GM12878 (cell line): ENCODE data around the gene APBA1. TPM values are rescaled to one million over a fixed set of nuclear protein-coding genes. Genes with fewer than 3 reads are reported as not detected.

Source experiments
- ATAC-seq: fragments of 200-7000 bp; cut with Tn5 transposase; 3 replicates; pipeline ENCODE4 v1.9.1; 2020; ENCODE audit warnings: mild to moderate bottlenecking, moderate library complexity
- BruUV-seq: library from RNA; stranded (reverse); fragments of 400-500 nt; replicated peaks from 2 replicates; lab custom pipeline; 2021; lab: Mats Ljungman, UMichigan
- CTCF ChIA-PET: fragments of 300-600 bp; sonication (Branson Sonifier 250); formaldehyde crosslinking; extraction: SDS; loops from one replicate; lab custom pipeline; 2021; ENCODE audit warnings: inconsistent platforms; lab: Yijun Ruan, JAX
- POLR2A ChIA-PET: fragments of 350-600 bp; formaldehyde crosslinking; extraction: SDS; loops from one replicate; lab custom pipeline; 2021; ENCODE audit warnings: inconsistent platforms; lab: Charles Lee
- RAD21 ChIA-PET: fragments of 300-600 bp; sonication (Branson Sonifier 250); formaldehyde crosslinking; loops from one replicate; lab custom pipeline; 2023; ENCODE audit warnings: antibody characterized with exemption; ENCODE audit not compliant: unreplicated experiment; lab: Charles Lee
- SMC1A ChIA-PET: fragments of 300-600 bp; sonication (Branson Sonifier 250); formaldehyde crosslinking; loops from one replicate; lab custom pipeline; 2023; ENCODE audit not compliant: unreplicated experiment, uncharacterized antibody; lab: Charles Lee
- DNase-seq: peaks from one replicate; pipeline ENCODE4 v3.0.0-alpha.2; 2011; ENCODE audit warnings: low read depth, low spot score
- FAIRE-seq: peaks from 3 replicates; lab custom pipeline; 2011; peaks lifted over from hg19 to GRCh38; lab: Jason Lieb, UNC
- H2AFZ ChIP-seq: 2 replicates; pipeline ENCODE4 v1.6.0; 2011; ENCODE audit warnings: low read depth, low read length, control low read depth; ENCODE audit not compliant: control insufficient read depth
- H3K27ac ChIP-seq: 2 replicates; pipeline ENCODE4 v1.5.1; 2011; ENCODE audit warnings: control low read depth; ENCODE audit not compliant: control insufficient read depth, insufficient read depth
- H3K27me3 ChIP-seq, 2 experiments: replicated peaks in 1 of 2; 2 replicates each; pipeline versions ENCODE4 v1.6.0 to v1.6.1; 2011; ENCODE audit warnings: low read length in 1 of 2; ENCODE audit not compliant: control insufficient read depth in 2 of 2, insufficient read depth in 2 of 2
- H3K36me3 ChIP-seq, 2 experiments: 2 replicates each; pipeline ENCODE4 v1.5.1; 2011; ENCODE audit warnings: low read length in 1 of 2; ENCODE audit not compliant: control insufficient read depth in 2 of 2, insufficient read depth in 2 of 2
- H3K4me1 ChIP-seq: 2 replicates; pipeline ENCODE4 v1.6.1; 2011; ENCODE audit warnings: mild to moderate bottlenecking, low read length, moderate library complexity, mixed read lengths; ENCODE audit not compliant: control insufficient read depth, insufficient read depth
- H3K4me2 ChIP-seq: 2 replicates; pipeline ENCODE4 v1.6.0; 2011; ENCODE audit warnings: control low read depth; ENCODE audit not compliant: control insufficient read depth, insufficient read depth
- H3K4me3 ChIP-seq: fragments of 200-600 bp; sonication (generic); 2 replicates; pipeline ENCODE4 v1.5.1; 2016
- H3K79me2 ChIP-seq: 2 replicates; pipeline ENCODE4 v1.6.0; 2011; ENCODE audit warnings: low read length; ENCODE audit not compliant: control insufficient read depth, insufficient read depth
- H3K9ac ChIP-seq: 2 replicates; pipeline ENCODE4 v1.8.0; 2011; ENCODE audit warnings: low read length, control low read depth, mixed read lengths; ENCODE audit not compliant: control insufficient read depth, insufficient read depth
- H3K9me3 ChIP-seq: replicated peaks from 3 replicates; pipeline ENCODE4 v1.5.1; 2011; ENCODE audit warnings: mild to moderate bottlenecking, low read length; ENCODE audit not compliant: control insufficient read depth, insufficient read depth
- H4K20me1 ChIP-seq: 2 replicates; pipeline ENCODE4 v1.6.0; 2011; ENCODE audit not compliant: control insufficient read depth, insufficient read depth
- BACH1 ChIP-seq: fragments of 450-650 bp; IDR thresholded peaks from 2 replicates; pipeline ENCODE4 v1.6.1; 2017; ENCODE audit warnings: mild to moderate bottlenecking, borderline replicate concordance
- FOS ChIP-seq: IDR thresholded peaks from 3 replicates; pipeline ENCODE4 v1.6.1; 2011; ENCODE audit warnings: borderline replicate concordance; ENCODE audit not compliant: insufficient read length; ENCODE audit errors: extremely low read depth
- HCFC1 ChIP-seq: fragments of 150-350 bp; IDR thresholded peaks from 2 replicates; pipeline ENCODE4 v1.6.1; 2014; ENCODE audit warnings: low read length
- HDAC6 ChIP-seq: fragments of 200-600 bp; sonication (generic); IDR thresholded peaks from one replicate; pipeline ENCODE4 v1.8.0; 2017; ENCODE audit warnings: antibody characterized with exemption; ENCODE audit not compliant: unreplicated experiment
- IRF5 ChIP-seq: fragments of 450-650 bp; IDR thresholded peaks from 2 replicates; pipeline ENCODE4 v1.6.1; 2017; ENCODE audit warnings: borderline replicate concordance
- JUND ChIP-seq: IDR thresholded peaks from 2 replicates; pipeline ENCODE4 v1.6.1; 2012; ENCODE audit warnings: low read depth, mild to moderate bottlenecking, low read length, improper control_type of control experiment, moderate library complexity
- PML ChIP-seq: IDR thresholded peaks from 2 replicates; pipeline ENCODE4 v1.6.1; 2012; ENCODE audit warnings: low read length, inconsistent platforms
- POU2F2 ChIP-seq: IDR thresholded peaks from 3 replicates; pipeline ENCODE4 v1.6.1; 2011; ENCODE audit warnings: low read depth, mild to moderate bottlenecking, low read length, borderline replicate concordance
- SMC3 ChIP-seq: IDR thresholded peaks from 2 replicates; pipeline ENCODE4 v1.6.1; 2011; ENCODE audit warnings: low read length, improper control_type of control experiment, borderline replicate concordance
- STAT3 ChIP-seq: IDR thresholded peaks from 2 replicates; pipeline ENCODE4 v1.6.1; 2011; ENCODE audit warnings: low read depth, low read length, improper control_type of control experiment
- TAF1 ChIP-seq: IDR thresholded peaks from 2 replicates; pipeline ENCODE4 v1.6.1; 2011; ENCODE audit warnings: mild to moderate bottlenecking, low read depth, low read length, borderline replicate concordance
- TARDBP ChIP-seq: IDR thresholded peaks from 2 replicates; pipeline ENCODE4 v1.6.1; 2016; ENCODE audit warnings: borderline replicate concordance
- TCF12 ChIP-seq: IDR thresholded peaks from 2 replicates; pipeline ENCODE4 v1.6.1; 2011; ENCODE audit warnings: low read depth, mild to moderate bottlenecking, low read length
- TCF7 ChIP-seq: IDR thresholded peaks from 2 replicates; pipeline ENCODE4 v1.6.1; 2014; ENCODE audit warnings: antibody characterized with exemption, borderline replicate concordance
- USF1 ChIP-seq: IDR thresholded peaks from 2 replicates; pipeline ENCODE4 v1.6.1; 2011; ENCODE audit warnings: borderline replicate concordance, low read depth, mild to moderate bottlenecking, moderate library complexity, mixed read lengths, low read length; ENCODE audit not compliant: insufficient read depth; ENCODE audit errors: extremely low read length
- ZBTB40 ChIP-seq: fragments of 450-650 bp; IDR thresholded peaks from 2 replicates; pipeline ENCODE4 v1.6.1; 2016; ENCODE audit warnings: mild to moderate bottlenecking, moderate library complexity, borderline replicate concordance
- WGBS: methylation state at CpG from one replicate; pipeline ENCODE4 v1.1.6; 2016; ENCODE audit warnings: low lambda C conversion rate; ENCODE audit not compliant: insufficient replicate concordance, insufficient coverage; ENCODE audit errors: missing lambda C conversion rate; 5-methylcytosine and 5-hydroxymethylcytosine counted together
- in situ Hi-C: fragments of 300-500 bp; cut with MboI; formaldehyde crosslinking; loops from 9 replicates; pipeline ENCODE4 v1.14.3; 2018; ENCODE audit warnings: mixed read lengths
- intact Hi-C: fragments of 100-400 bp; cut with micrococcal nuclease; formaldehyde crosslinking; loops from one replicate; pipeline ENCODE4 v1.14.2; 2022; ENCODE audit not compliant: unreplicated experiment
- polyA plus RNA-seq, 11 experiments: library from polyadenylated mRNA; depleted of rRNA in 4 of 11; unstranded in 6 of 11; stranded (reverse) in 5 of 11; fragments of >200 nt; fragmentation: Nextera tagmentation in 4 of 11; fragmentation: Illumina TruSeq in 1 of 11; extraction: Ambion mirVana in 4 of 11; extraction: Trizol in 1 of 11; gene quantifications; 1 replicate in 1 of 11; 2 replicates in 10 of 11; pipeline versions ENCODE4 v1.2.1 to v1.2.3, GENCODE V29; 2011 to 2016; ENCODE audit warnings: inconsistent platforms in 2 of 11, missing spikeins in 2 of 11, low read depth in 1 of 11
- total RNA-seq, 4 experiments: library from RNA; depleted of rRNA in 3 of 4; stranded (reverse); fragments of >200 nt in 3 of 4; fragmentation: Illumina TruSeq in 1 of 4; extraction: Trizol in 1 of 4; gene quantifications; 2 replicates each; pipeline versions ENCODE4 v1.2.1 to v1.2.3, GENCODE V29; 2013 to 2021

The APBA1 gene
- total and polyA plus RNA-seq, 10 of the 15 experiments (the other 5 are each of a cell fraction or from before 2014, with no cell fraction given), result 0.01 to 1.3 (median 0.05) TPM; not detected in 7

GRCh38 chr9:69395718-69396117 lies 276.5 kb downstream of the APBA1 start:
- ChIA-PET POLR2A (no interaction called here), CTCF (no interaction called here), RAD21 (no interaction called here), SMC1A (no interaction called here)
- Histone ChIP-seq H3K9me3 (no peaks in the 10 kb centered on the region), H4K20me1 (no peaks in the 10 kb centered on the region), H3K27me3 (no peaks in the 10 kb centered on the region; a peak in 1 of 4 replicates), H3K36me3 (no peaks in the 10 kb centered on the region), H3K79me2 (no peaks in the 10 kb centered on the region), H3K4me1 (no peaks in the 10 kb centered on the region), H3K27ac (no peak overlapping the region), H3K4me2 (no peak overlapping the region), H2AFZ (no peak overlapping the region), H3K4me3 (no peak overlapping the region), H3K9ac (no peak overlapping the region)
- intact Hi-C loops, result no loop called here
- in situ Hi-C loops, result no loop called here
- DNase-seq, result no peak
- no TSS peak for BruUV-seq
- ATAC-seq, result no peak
- no peak for TF ChIP-seq STAT3
- TF ChIP-seq JUND, result no peak
- no peak for TF ChIP-seq TCF7
- no peak for TF ChIP-seq POU2F2
- TF ChIP-seq HDAC6, result no peak
- TF ChIP-seq BACH1, result no peak
- TF ChIP-seq TAF1, result no peak
- no peak for TF ChIP-seq ZBTB40
- TF ChIP-seq USF1, result no peak
- no peak for TF ChIP-seq HCFC1
- TF ChIP-seq IRF5, result no peak
- TF ChIP-seq PML, result no peak
- TF ChIP-seq TCF12, result no peak
- TF ChIP-seq SMC3, result no peak
- no peak for TF ChIP-seq TARDBP
- no peak for TF ChIP-seq FOS
- WGBS, result 74% methylated on average over 5 of the region's 5 CpGs
- FAIRE-seq, result no peak
